ENCODE results near the gene PNMA6A.
"Not testable (repeated sequence)": the region's sequence is repeated elsewhere in the genome, so short reads cannot be mapped to it uniquely, and the experiment has no call there.

The PNMA6A gene

GRCh38 chrX:153075366-153075765 lies 3.1 kb downstream of the PNMA6A start:
- DNase-seq (ENCODE audit: low read depth in 2 of 2), result no peak

- DNase-seq (ENCODE audit: low read depth in 2 of 2), result not testable (repeated sequence)
These were observed 5.3 kb downstream of the PNMA6A start for GRCh38 chrX:153077437-153078135.

- not testable (repeated sequence) for DNase-seq (ENCODE audit: low read depth in 2 of 2)
These were observed 11.1 kb downstream of the PNMA6A start for GRCh38 chrX:153083238-153083923.

- DNase-seq (ENCODE audit: low read depth in 2 of 2), result no peak
These were observed 30.2 kb downstream of the PNMA6A start for GRCh38 chrX:153102418-153102817.

- DNase-seq (ENCODE audit: low read depth in 2 of 2), result not testable (repeated sequence)
These were observed 32.7 kb downstream of the PNMA6A start for GRCh38 chrX:153104959-153105358.

- not testable (repeated sequence) for DNase-seq (ENCODE audit: low read depth in 2 of 2)
These were observed 34.0 kb downstream of the PNMA6A start for GRCh38 chrX:153106092-153106801.

GRCh38 chrX:153110735-153111134 lies 38.5 kb downstream of the PNMA6A start:
- not testable (repeated sequence) for DNase-seq (ENCODE audit: low read depth in 2 of 2)

- DNase-seq (ENCODE audit: low read depth in 2 of 2), result not testable (repeated sequence)
These were observed 41.6 kb downstream of the PNMA6A start for GRCh38 chrX:153113851-153114250.

- DNase-seq (ENCODE audit: low read depth in 2 of 2), result not testable (repeated sequence)
These were observed 45.5 kb downstream of the PNMA6A start for GRCh38 chrX:153117754-153118153.

- not testable (repeated sequence) for DNase-seq (ENCODE audit: low read depth in 2 of 2)
These were observed 48.0 kb downstream of the PNMA6A start for GRCh38 chrX:153120230-153120629.

GRCh38 chrX:153123468-153123867 lies 51.2 kb downstream of the PNMA6A start:
- DNase-seq (ENCODE audit: low read depth in 2 of 2), result not testable (repeated sequence)

Measured in stimulated activated CD8-positive, alpha-beta memory T cell treated with anti-CD3 and anti-CD28 coated beads, Interleukin-15, amount 100 ng/mL, for 4 hours (primary cell).